Globus pallidus (tissue), 1 donor: ENCODE measurements around the gene MMP10.

Experiments
- DNase-seq: peaks from one replicate; pipeline ENCODE4 v3.0.0-alpha.2; 2015; ENCODE audit warnings: low spot score

Gene MMP10

DNA sequence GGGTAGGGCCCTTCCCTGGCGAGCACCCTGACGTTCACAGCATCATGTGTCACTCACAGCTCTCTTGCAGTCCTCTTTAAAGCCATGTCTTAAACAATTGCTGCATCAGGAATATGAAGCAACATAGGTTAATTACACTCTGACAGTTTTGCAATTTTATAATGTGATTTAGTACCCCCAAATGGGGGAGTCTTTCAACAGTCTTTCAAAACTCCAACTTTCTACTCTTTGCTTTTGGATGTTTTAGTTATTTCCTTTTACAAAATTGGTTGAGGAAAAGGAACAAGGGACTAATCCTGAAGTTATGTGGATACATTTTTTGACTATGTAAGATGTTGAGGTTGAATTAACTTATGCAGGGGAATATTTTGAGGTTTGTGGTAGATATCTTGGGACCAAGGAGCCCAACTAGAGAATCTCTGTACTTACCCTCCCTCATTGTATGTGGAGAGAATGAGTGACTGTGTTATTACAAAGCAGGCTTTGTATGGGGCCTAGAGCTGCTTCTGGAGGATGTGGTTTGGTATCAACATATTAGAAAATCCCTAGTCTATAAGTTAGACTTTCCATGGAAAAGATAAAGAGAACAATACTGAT is 55.4 kb downstream of the MMP10 start, which contains the start of gene MMP8:
MMP8 (minus strand) TSS at position 51 of the 597 bp plus-strand sequence. CDS start 99 bp downstream, outside the sequence.
- peak; percentile 39 for DNase-seq

GRCh38 chr11:102722821-102723220 is 57.6 kb downstream of the MMP10 start:
- no peak for DNase-seq
